Type B pancreatic cell (in vitro differentiated cells): ENCODE measurements around the gene OVOL2. TPM values are rescaled to one million over a fixed set of nuclear protein-coding genes. Genes with fewer than 3 reads are reported as not detected.
"Not testable (repeated sequence)": the region's sequence is repeated elsewhere in the genome, so short reads cannot be mapped to it uniquely, and the experiment has no call there.

Source experiments
- DNase-seq: peaks from one replicate; pipeline ENCODE4 v3.0.0; 2021; ENCODE audit warnings: mixed read lengths; ENCODE audit not compliant: unreplicated experiment; ENCODE audit errors: extremely low spot score
- H3K27ac Mint-ChIP-seq: 2 replicates; pipeline ENCODE4 v1.8.0; 2021; ENCODE audit warnings: mild to moderate bottlenecking, mixed read lengths
- H3K27me3 Mint-ChIP-seq: 2 replicates; pipeline ENCODE4 v1.8.0; 2021; ENCODE audit warnings: mixed read lengths
- H3K36me3 Mint-ChIP-seq: 2 replicates; pipeline ENCODE4 v1.8.0; 2021; ENCODE audit warnings: mixed read lengths
- H3K4me1 Mint-ChIP-seq: one replicate; pipeline ENCODE4 v1.8.0; 2021; ENCODE audit warnings: mixed read lengths; ENCODE audit not compliant: unreplicated experiment
- H3K4me3 Mint-ChIP-seq: 2 replicates; pipeline ENCODE4 v1.8.0; 2021; ENCODE audit warnings: mild to moderate bottlenecking, mixed read lengths
- H3K9me3 Mint-ChIP-seq: 2 replicates; pipeline ENCODE4 v1.8.0; 2021; ENCODE audit warnings: mixed read lengths
- CTCF ChIP-seq: fragments of 200-600 bp; sonication (generic); conservative IDR thresholded peaks from 2 replicates; pipeline ENCODE4 v1.5.0; 2021; ENCODE audit warnings: antibody characterized with exemption, mild to moderate bottlenecking
- long read RNA-seq: library from polyadenylated mRNA; unstranded; transcript quantifications from one replicate; pipeline ENCODE4 v2.0.0, GENCODE V29; 2020
- total RNA-seq: library from RNA; stranded (reverse); gene quantifications from 2 replicates; pipeline ENCODE4 v1.2.1, GENCODE V29; 2021; ENCODE audit warnings: low replicate concordance

Gene OVOL2
- 7.3 and 17.5 TPM in 2 replicates for total RNA-seq
- long read RNA-seq, partial matches to known transcripts: 0 of 3 reads
- long read RNA-seq, other reads (novel, unspliced or antisense): 3 of 3 reads

- Mint-ChIP-seq H3K27ac (peak within 1 kb of the TSS; percentile 92), H3K9me3 (no peaks in the 10 kb centered on the region), H3K4me3 (peak within 1 kb of the TSS; percentile 89), H3K36me3 (peaks cover 2% of the 10 kb centered on the region), H3K4me1 (peaks cover 8% of the 10 kb centered on the region), H3K27me3 (peaks cover 71% of the 10 kb centered on the region)
- peak; percentile 82 for DNase-seq
- no peak for TF ChIP-seq CTCF
Measured at GRCh38 chr20:18057101-18057993, at the start of gene OVOL2. TSS of gene OVOL2 (minus strand) at chr20:18057916. CDS start at chr20:18057634, 282 bp downstream.

- no peaks in the 10 kb centered on the region for H3K4me1 Mint-ChIP-seq
- no peak for TF ChIP-seq CTCF
- H3K27ac Mint-ChIP-seq: no peak overlapping the region
- H3K4me3 Mint-ChIP-seq: no peak overlapping the region
- H3K27me3 Mint-ChIP-seq: peaks cover 14% of the 10 kb centered on the region
- no peak for DNase-seq
- peaks cover 2% of the 10 kb centered on the region for H3K9me3 Mint-ChIP-seq
- H3K36me3 Mint-ChIP-seq: no peaks in the 10 kb centered on the region
Measured at GRCh38 chr20:18103497-18103896, 45.8 kb upstream of the OVOL2 start.

GRCh38 chr20:18101125-18101810 is 43.6 kb upstream of the OVOL2 start:
- Mint-ChIP-seq H3K9me3 (no peaks in the 10 kb centered on the region), H3K27ac (peak overlapping the region; percentile 37), H3K4me3 (no peak overlapping the region), H3K36me3 (no peaks in the 10 kb centered on the region), H3K27me3 (peaks cover 12% of the 10 kb centered on the region), H3K4me1 (no peaks in the 10 kb centered on the region)
- peak; percentile 44 for DNase-seq
- no peak for TF ChIP-seq CTCF

GRCh38 chr20:18100569-18100968 is 42.9 kb upstream of the OVOL2 start:
- H3K36me3 Mint-ChIP-seq, H3K27ac Mint-ChIP-seq, H3K4me1 Mint-ChIP-seq, H3K4me3 Mint-ChIP-seq, H3K27me3 Mint-ChIP-seq, H3K9me3 Mint-ChIP-seq: not testable (repeated sequence)
- peak; percentile 6 for DNase-seq

GRCh38 chr20:18094191-18094590 is 36.5 kb upstream of the OVOL2 start:
- Mint-ChIP-seq H3K4me3 (no peak overlapping the region), H3K4me1 (no peaks in the 10 kb centered on the region), H3K27ac (no peak overlapping the region), H3K27me3 (peaks cover 4% of the 10 kb centered on the region), H3K9me3 (no peaks in the 10 kb centered on the region), H3K36me3 (no peaks in the 10 kb centered on the region)
- TF ChIP-seq CTCF: no peak
- no peak for DNase-seq

GRCh38 chr20:18093388-18093787 is 35.7 kb upstream of the OVOL2 start:
- Mint-ChIP-seq H3K36me3 (no peaks in the 10 kb centered on the region), H3K27me3 (peaks cover 4% of the 10 kb centered on the region), H3K4me3 (no peak overlapping the region), H3K9me3 (no peaks in the 10 kb centered on the region), H3K4me1 (no peaks in the 10 kb centered on the region), H3K27ac (no peak overlapping the region)
- TF ChIP-seq CTCF: no peak
- peak; percentile 42 for DNase-seq
